Skeletal muscle cell (primary cell): ENCODE results near the gene TTYH1.
A peak's percentile ranks its signal among the peaks of the same experiment; 100 is the strongest.

Experiments
- DNase-seq: peaks from one replicate; pipeline ENCODE4 v3.0.0-alpha.2; 2010; ENCODE audit warnings: low read depth
- H3K4me3 ChIP-seq: 2 replicates; pipeline ENCODE4 v1.5.1; 2011; ENCODE audit warnings: low read depth, mild to moderate bottlenecking, control low read depth, low read length, moderate library complexity

Gene TTYH1

DNA sequence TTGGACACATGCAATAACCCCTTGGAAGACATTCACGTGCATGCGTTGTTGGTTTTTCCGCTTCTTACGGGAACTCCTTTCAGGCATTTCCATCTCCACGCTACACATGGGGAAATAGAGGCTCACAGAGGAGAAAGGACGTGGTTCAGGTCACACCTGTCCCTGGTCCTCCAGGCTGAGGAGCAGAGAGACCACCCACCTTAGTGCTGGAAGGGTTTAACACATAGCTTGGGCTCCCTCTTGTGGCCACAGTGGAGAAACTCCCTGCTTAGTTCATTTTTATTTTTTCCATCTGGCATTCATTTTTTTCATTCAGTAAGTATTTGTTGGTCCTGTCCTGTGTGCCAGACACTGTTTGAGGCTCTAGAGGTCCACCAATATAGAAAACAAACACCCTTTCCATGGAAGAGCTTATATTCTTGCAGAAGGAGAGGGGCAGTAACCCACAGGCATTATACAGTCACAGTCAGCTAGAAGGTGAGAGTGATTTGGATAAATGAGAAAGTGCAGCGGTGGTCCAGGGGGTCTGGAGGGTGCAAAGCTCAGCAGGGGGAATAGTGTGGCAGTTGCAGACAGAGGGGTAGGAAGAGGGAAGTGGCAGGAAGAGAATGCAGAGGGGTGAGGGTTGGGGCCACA lies 24.2 kb upstream of the TTYH1 start:
- peak; percentile 18 for DNase-seq
- H3K4me3 ChIP-seq: no peak overlapping the region

DNA sequence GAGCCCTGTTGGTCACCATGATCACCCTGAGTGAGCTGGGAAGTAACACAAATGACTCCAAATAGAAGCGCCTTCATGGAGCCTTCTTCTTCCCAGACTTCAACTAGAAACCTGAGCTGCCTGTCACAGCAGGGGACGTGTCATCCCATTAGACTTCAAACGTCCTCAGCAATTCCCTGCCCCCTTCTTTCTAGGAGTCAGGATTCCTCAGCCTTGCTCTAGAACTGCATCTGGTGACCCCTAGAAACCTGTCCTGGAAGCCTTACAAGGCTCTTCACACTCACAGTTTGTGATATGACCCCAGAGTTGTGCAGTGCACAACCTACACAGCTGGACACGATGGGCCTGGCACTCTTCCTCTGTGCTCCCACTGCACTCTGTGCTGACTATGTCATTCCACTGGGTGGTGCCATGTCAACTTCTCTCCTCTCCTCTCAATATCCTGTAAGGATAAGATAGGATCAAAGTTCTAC lies 23.6 kb upstream of the TTYH1 start:
- H3K4me3 ChIP-seq: no peak overlapping the region
- no peak for DNase-seq

DNA sequence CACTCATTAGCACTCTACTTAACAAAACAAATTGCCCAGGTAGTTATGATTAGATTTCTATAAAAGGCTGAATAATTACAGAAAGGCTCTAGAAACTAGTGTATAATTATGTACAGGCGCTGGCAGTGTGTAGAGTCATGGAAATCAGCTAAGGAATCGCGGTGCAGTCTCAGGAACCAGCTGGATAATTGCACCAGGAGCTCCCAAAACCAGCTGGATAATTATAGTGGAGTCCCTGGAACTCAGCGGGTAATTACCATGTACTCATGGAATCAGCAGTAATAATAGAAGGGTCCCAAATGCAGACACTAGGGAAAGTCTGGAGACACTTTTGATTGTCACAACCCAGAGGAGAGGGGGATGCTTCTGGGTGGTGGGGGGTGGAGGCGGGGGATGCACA lies 23.2 kb upstream of the TTYH1 start:
- no peak overlapping the region for H3K4me3 ChIP-seq
- DNase-seq: no peak

DNA sequence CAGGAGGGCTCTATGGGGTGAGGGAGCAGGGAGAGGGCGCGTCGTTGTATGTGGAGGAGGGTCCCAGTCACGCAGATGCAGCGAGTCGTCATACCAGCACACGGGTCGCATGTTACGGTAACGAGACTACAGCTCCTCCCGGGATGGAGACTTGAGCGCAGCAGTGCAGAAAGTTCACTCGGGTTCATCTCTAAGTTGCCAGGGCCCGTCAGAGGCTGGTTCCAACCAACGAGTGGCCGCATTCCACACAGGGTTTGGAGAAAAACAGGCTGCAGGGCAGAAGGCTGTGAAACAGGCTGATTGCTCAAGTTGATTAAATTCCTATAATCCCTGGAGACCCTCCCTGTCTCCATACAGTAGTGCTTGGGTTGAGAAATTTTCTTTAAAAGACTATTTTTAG lies 21.9 kb upstream of the TTYH1 start:
- no peak for DNase-seq
- no peak overlapping the region for H3K4me3 ChIP-seq

DNA sequence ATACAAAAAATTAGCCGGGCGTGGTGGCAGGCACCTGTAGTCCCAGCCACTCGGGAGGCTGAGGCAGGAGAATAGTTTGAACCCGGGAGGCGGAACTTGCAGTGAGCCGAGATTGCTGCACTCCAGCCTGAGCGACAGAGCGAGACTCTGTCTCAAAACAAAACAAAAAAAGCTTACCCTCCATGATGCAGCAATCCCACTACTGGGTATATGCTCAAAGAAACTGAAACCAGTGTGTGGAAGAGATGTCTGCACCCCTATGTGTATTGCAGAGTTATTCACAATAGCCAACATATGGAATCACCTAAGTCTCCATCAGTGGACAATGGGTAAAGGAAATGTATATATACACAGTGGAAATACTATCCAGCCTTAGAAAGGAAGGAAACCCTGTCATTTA lies 19.6 kb upstream of the TTYH1 start:
- H3K4me3 ChIP-seq: no peak overlapping the region
- no peak for DNase-seq

DNA sequence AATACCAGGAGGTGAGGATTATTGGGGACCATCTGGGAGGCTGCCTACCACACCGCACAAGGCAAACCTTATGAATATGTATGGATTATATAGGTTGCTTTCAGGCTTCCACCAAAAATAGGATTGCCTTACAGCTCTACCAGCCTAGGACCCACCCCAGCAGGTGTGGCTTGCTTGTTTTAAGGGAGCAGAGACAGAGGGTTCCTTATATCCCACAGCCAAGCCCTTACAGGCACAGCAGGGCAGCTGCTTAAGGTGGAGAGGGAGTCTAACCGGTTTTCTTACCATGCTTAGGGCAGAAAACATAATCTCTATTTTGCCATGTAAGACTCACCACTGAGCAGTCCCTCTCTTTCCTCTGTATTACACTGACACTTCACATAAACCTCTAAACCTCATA lies 16.1 kb upstream of the TTYH1 start:
- no peak overlapping the region for H3K4me3 ChIP-seq
- DNase-seq: no peak

DNA sequence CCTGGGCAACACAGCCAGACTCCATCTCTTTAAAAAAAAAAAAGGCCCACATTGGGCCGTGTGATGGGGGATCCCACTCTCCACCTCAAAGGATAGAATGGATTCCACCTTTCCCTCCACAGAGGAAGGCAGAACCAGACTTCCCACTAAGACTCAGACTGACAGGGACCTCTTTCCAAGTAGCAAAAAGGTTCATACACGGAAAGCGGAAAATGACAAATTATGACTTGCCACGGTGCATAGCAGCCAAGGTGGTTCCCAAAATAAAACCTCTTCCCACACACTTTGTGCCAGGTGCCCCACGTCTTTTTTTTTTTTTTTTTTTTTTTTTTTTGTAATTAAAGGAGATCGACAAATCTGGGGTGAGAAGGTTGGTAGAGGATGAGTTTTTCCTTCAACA lies 14.4 kb upstream of the TTYH1 start:
- no peak overlapping the region for H3K4me3 ChIP-seq
- DNase-seq: no peak

DNA sequence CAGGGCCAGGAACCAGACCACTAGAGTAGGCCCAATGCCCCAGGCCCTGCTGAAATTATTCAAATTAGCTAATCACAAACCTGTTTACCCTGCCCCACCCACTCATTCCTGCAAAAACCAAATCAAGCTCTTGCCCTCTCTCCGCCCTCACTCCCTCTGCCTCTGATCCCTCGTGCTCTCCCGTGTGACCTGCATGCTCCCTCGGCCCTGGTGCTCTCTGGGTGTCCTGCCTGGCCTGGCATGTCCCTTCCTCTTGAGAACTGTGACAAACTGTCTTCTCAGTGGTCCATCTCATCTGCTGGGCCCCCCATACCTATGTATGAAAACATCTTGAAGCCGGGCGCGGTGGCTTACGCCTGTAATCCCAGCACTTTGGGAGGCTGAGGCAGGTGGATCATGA lies 12.2 kb upstream of the TTYH1 start:
- DNase-seq: no peak
- no peak overlapping the region for H3K4me3 ChIP-seq

DNA sequence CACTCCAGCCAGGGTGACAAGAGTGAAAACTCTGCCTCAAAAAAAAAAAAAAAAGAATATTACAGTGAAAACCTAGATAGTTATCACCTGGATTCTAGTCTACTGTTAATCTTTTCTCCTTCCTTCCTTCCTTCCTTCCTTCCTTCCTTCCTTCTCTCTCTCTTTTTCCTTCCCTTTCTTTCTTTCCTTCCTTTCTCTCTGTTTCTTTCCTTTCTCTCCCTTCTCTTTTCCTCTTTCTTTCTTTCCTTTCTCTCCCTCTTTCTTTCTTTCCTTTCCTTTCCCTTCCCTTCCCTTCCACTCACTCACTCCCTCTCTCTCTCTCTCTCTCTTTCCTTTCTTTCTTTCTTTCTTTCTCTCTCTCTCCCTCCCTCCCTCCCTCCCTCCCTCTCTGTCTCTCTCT lies 9.6 kb upstream of the TTYH1 start:
- no peak overlapping the region for H3K4me3 ChIP-seq
- DNase-seq: no peak

DNA sequence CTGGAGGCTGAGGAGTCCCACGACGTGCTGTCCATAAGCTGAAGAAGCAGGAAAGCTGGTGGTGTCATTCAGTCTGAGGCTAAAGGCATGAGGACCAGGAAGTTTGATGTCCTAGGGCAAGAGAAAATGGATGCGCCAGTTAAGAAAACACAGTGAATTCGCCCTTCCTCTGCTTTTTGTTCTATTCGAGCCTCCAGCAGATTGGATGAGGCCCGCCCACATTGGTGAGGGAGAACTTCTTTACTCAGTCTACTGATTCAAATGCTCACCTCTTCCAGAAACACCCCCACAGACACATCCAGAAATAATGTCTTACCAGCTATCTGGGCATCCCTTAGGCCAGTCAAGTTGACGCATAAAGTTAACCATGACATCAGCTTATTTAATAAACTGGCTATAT lies 7.5 kb upstream of the TTYH1 start:
- DNase-seq: no peak
- no peak overlapping the region for H3K4me3 ChIP-seq

DNA sequence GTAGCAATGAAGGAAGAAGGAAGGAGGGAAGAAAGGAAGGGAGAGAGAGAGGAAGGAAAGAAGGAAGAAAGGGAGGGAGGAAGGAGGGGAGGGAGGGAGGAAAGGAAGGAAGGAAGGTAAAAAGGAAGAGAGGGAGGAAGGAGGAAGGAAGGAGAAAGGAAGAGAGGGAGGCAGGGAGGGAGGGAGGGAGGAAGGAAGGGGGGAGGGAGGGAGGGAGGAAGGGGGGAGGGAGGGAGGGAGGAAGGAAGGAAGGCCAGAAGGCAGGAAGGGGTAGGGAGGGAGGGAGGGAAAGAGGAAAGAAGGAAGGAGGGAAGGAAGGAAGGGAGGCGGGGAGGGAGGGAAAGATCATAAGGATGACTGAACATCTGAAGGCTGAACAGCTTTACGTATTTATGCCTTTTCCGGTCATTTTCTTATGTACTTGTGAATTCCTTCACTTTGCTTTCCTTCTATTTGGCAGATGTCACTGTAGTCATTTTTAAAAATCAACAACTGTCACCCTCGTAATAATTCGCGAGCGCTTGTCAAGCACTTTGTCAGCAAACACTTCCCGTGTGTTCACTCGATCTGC lies 6.7 kb upstream of the TTYH1 start:
- DNase-seq: no peak
- H3K4me3 ChIP-seq: no peak overlapping the region

DNA sequence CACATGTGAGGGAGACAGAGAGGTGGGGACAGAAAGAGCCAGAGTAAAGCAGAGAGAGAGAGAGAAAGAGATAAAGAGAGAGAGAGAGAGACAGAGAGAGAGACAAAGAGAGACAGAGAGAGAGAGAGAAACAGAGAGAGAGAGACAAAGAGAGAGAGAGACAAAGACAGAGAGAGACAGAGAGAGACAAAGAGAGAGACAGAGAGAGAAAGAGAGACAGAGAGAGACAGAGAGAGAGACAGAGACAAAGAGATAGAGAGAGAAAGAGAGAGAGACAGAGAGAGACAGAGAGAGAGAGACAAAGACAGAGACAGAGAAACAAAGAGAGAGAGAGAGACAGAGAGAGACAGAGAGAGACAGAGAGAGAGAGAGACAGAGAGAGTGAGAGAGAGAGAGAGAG lies 4.2 kb upstream of the TTYH1 start:
- no peak for DNase-seq
- no peak overlapping the region for H3K4me3 ChIP-seq

DNA sequence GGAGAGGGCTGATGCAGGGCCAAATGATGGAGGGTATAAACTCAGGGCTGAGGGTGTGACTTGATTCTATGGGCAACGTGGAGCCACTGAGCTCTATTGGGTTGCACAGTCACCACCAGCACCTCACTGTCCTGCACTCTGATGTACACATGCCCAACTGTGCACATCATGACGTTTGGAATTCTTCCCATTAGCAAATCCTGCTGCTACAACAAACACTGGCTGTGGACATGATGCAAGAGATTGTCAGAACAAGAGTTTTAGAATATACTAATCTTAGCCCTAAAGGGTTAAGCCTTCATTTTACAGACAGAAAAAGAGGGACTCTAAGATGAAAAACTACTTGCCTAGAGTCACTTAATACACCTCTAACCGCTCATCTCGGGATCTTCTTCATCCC lies 2.4 kb upstream of the TTYH1 start:
- DNase-seq: no peak
- H3K4me3 ChIP-seq: no peak overlapping the region

DNA sequence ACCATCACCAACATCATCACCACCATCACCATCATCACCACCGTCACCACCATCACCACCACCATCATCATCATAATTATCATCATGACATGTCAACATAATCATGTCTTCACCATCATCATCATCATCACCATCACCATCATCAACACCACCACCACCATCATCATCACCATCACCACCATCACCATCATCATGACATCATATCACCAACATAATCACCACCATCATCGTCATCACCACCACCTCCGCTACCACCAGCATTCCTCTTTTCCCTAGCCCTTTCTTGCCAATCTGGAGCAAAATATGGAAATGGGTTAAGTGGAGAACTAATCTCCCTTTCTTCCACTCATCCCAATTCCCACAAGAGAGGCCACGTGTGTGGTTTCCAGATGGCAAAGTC lies 1.1 kb upstream of the TTYH1 start:
- DNase-seq: no peak

DNA sequence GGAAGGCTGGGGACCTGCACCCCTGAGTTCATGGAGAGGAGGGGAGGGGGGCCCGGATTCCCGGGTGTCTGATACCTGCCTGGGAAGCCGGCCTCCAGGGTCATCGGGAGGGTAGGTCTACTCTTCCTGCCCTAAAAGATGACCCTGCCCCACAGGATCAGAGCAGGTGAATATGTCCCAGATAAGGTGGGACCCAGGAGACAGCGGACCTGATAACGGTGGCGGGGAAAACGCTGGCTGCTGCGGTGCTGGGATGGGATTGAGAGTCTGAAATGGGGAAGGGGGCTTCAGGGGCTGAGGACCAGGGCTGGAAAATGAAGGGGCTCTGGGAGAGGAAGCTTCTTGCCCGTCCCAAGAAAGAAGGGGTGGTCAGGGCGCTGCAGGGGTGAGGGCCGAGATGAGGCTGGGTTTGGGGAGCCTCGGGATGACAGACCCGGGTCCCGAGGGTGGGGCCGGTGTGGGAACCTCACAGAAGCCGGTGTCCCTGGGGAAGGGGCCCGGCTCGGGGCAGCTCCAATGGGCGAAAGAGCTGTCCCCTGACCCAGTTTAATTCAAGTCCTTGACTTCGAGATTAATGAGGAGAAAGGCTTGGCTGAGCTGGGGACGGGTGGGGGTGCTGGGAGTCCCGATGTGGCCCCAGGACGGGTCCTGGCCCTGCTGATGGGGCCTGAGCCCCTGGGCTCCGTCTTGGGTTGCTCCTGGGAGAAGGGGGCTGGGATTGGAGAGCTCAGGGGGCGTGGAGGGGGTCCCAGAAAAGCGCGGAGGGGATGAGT lies 823 bp downstream of the TTYH1 start:
- DNase-seq: no peak
- H3K4me3 ChIP-seq: no peak overlapping the region

More for the DNA sequence above, 1.1 kb upstream of the TTYH1 start:
- H3K4me3 ChIP-seq: no peak overlapping the region

DNA sequence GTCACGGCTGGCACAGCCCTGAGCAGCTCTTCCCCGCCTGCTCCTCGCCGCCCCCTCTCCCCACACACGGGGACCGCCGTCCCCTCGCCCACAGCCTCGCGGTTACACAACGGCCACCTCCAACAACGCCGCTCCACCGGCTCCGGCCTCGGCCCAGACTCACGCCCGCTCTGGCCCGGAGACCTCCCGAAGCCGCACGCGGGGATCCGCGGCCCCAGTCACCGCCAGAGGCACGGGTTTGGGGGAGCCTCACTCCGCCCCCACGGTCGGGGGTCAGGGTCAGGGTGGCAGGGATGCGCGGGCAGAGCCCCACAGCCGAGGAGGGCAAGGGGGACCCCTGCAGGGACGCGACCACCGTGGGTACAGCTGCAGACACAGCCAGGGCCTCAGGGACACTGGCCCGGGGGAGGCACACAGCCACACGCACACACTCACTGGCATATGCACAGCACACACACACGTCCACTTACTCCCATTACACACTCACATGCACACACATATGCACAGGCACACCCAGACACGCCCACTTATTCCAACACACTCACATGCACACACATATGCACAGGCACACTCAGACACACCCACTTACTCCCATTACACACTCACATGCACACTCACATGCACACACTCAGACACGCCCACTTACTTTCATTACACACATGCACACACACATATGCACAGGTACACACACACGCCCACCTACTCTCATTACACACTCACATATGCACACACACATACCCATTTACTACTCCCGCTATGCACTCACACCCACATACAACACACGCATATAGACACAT lies 1.6 kb downstream of the TTYH1 start:
- no peak overlapping the region for H3K4me3 ChIP-seq
- DNase-seq: no peak

DNA sequence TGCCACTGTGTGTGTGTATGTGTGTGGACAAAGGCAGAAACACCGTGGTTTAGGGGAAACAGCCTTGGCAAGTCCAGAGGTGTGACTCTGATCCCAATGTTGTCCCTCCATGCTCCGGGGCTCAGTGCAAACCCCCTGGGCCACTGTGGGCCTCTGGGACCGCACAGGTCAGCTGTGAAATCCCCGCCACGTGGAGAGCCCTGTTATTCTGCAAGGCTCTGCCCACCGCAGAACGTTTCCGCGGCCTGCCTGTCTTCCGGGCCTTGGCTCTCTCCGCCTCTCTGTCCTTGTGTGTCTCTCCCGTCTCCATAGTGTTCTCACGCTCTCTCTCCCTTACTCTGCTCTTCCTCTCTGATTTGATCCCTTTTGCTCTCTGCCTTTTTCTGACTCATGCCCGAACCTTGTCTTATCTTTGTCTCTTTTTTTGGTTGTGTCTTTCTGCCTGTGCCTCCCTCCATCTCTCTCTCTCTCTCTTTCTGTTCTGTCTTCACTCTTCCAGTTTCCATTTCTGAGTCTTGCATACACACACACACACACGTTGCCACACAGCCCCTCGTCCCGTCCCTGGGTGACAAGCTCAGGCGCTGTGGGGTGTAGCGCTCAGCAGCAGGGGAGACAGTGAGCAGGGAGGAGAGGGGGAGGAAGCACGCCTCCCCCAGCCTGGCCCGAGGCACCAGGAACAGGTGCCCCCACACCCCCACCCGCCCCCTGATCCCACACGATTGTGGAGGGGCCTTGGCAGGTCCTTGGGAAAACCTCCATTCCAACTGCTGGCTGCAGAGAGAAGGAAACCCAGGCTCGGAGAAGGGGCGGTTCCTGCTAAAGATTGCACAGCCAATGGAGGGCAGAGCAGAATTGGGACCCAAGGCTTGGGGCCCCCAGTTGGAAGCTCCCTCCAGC lies 3.0 kb downstream of the TTYH1 start:
- no peak overlapping the region for H3K4me3 ChIP-seq
- DNase-seq: no peak

DNA sequence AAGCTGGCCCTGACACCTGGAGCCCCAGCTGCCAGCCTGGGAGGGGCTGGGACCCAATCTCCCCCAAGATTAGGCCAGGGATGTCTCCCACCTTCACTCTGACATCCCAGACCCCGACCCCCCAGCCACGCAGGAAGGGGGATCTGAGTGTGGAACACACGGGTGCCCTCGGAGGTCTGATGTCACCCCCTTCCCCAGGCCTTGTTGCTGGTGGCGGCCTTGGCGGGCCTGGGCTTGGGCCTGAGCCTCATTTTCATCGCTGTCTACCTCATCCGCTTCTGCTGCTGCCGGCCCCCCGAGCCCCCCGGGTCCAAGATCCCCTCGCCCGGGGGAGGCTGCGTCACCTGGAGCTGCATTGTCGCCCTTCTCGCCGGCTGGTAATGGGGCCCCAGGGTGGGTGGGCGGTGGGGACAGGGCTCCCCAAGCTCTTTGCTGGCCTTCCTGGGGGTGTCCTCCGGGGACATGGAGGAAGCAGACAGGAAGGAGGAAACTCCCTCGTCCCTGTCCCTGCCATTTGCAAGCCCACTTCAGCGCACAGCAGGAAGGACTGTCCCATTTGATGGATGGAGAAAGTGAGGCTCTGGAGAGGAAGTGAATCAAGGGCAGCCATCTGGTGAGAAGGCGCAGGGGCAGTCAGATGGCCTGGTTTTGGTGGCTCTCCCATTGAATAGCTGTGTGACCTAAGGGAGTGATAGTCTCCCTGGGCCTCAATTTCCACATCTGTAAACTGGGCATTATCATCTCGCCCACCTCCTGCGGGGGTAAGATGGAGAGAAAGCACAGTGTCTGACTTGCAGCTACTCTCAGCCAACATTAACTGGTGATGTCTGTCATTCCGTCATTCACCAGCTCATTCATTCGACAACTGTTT lies 3.9 kb downstream of the TTYH1 start:
- no peak overlapping the region for H3K4me3 ChIP-seq
- DNase-seq: no peak

DNA sequence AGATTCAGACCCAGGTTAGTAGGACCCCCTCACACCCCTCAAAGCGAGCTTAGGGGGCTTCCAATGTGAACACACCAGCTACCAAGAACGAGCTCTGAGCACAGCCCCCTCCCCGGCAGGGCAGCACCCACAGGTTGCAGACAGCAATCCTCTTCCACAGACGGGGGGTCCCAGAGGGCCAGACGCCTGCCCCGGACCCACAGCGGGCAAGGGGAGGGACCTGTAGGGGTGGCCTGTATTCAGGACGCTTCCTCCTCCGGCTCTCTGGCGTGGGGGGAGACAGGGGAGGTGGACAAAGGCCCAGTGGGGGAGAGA lies 4.8 kb downstream of the TTYH1 start:
- DNase-seq: no peak
- no peak overlapping the region for H3K4me3 ChIP-seq
